Nephron (organoid): ENCODE results near the gene TIE1.

ENCODE experiments used
- H3K27ac Mint-ChIP-seq, 3 experiments: 2 replicates each; pipeline ENCODE4 v1.8.0; 2020; ENCODE audit warnings: mixed read lengths in 3 of 3, mild to moderate bottlenecking in 2 of 3, moderate library complexity in 1 of 3
- H3K27me3 Mint-ChIP-seq: 2 replicates; pipeline ENCODE4 v1.8.0; 2021; ENCODE audit warnings: low read depth, mild to moderate bottlenecking, moderate library complexity, mixed read lengths
- H3K36me3 Mint-ChIP-seq: 2 replicates; pipeline ENCODE4 v1.8.0; 2020; ENCODE audit warnings: low read depth, mixed read lengths
- H3K4me1 Mint-ChIP-seq: 2 replicates; pipeline ENCODE4 v1.8.0; 2020; ENCODE audit warnings: mixed read lengths
- H3K4me3 Mint-ChIP-seq, 3 experiments: 2 replicates each; pipeline ENCODE4 v1.8.0; 2020; ENCODE audit warnings: mild to moderate bottlenecking in 3 of 3, mixed read lengths in 3 of 3, moderate library complexity in 2 of 3
- H3K9me3 Mint-ChIP-seq: 2 replicates; pipeline ENCODE4 v1.8.0; 2020; ENCODE audit warnings: mixed read lengths
- CTCF ChIP-seq, 3 experiments: fragments of 200-600 bp; sonication (generic); IDR thresholded peaks; one replicate each; pipeline ENCODE4 v1.5.0; 2021; ENCODE audit warnings: antibody characterized with exemption in 3 of 3; ENCODE audit not compliant: unreplicated experiment in 3 of 3

TIE1 gene

GRCh38 chr1:43354471-43354870 is 53.7 kb downstream of the TIE1 start:
- Mint-ChIP-seq H3K27ac (no peak overlapping the region), H3K4me1 (peaks cover 22% of the 10 kb centered on the region), H3K27me3 (peaks cover 9% of the 10 kb centered on the region), H3K4me3 (peak overlapping the region in 1 of 3 experiments; percentile 17), H3K9me3 (no peaks in the 10 kb centered on the region), H3K36me3 (no peaks in the 10 kb centered on the region)
- TF ChIP-seq CTCF (IDR thresholded peaks at IDR 0.05; ENCODE audit: unreplicated experiment in 3 of 3), result no peak

GRCh38 chr1:43354936-43355335 is 54.2 kb downstream of the TIE1 start:
- Mint-ChIP-seq H3K27ac (no peak overlapping the region), H3K4me1 (peaks cover 22% of the 10 kb centered on the region), H3K36me3 (peaks cover 3% of the 10 kb centered on the region), H3K4me3 (no peak overlapping the region), H3K9me3 (no peaks in the 10 kb centered on the region), H3K27me3 (peaks cover 6% of the 10 kb centered on the region)
- no peak for TF ChIP-seq CTCF (IDR thresholded peaks at IDR 0.05; ENCODE audit: unreplicated experiment in 3 of 3)

GRCh38 chr1:43357251-43357650 is 56.5 kb downstream of the TIE1 start:
- no peak for TF ChIP-seq CTCF (IDR thresholded peaks at IDR 0.05; ENCODE audit: unreplicated experiment in 3 of 3)
- Mint-ChIP-seq H3K36me3 (peaks cover 21% of the 10 kb centered on the region), H3K9me3 (no peaks in the 10 kb centered on the region), H3K27ac (no peak overlapping the region), H3K4me1 (peaks cover 39% of the 10 kb centered on the region), H3K4me3 (peak overlapping the region; percentile 7 to 58 (median 42)), H3K27me3 (no peaks in the 10 kb centered on the region)

GRCh38 chr1:43358121-43358745 is 57.5 kb downstream of the TIE1 start:
- peak; percentile 27 to 50 (median 37) for TF ChIP-seq CTCF (IDR thresholded peaks at IDR 0.05; ENCODE audit: unreplicated experiment in 3 of 3)
- H3K27me3 Mint-ChIP-seq, result no peaks in the 10 kb centered on the region
- H3K4me3 Mint-ChIP-seq, result peak overlapping the region; percentile 91 to 95 (median 94)
- peaks cover 39% of the 10 kb centered on the region for H3K4me1 Mint-ChIP-seq
- no peaks in the 10 kb centered on the region for H3K9me3 Mint-ChIP-seq
- peak overlapping the region; percentile 87 to 98 (median 95) for H3K27ac Mint-ChIP-seq
- H3K36me3 Mint-ChIP-seq, result peaks cover 28% of the 10 kb centered on the region

- no peaks in the 10 kb centered on the region for H3K27me3 Mint-ChIP-seq
- H3K27ac Mint-ChIP-seq, result peak within 1 kb of the TSS; percentile 87 to 98 (median 95)
- H3K36me3 Mint-ChIP-seq, result peaks cover 36% of the 10 kb centered on the region
- H3K9me3 Mint-ChIP-seq, result no peaks in the 10 kb centered on the region
- peak within 1 kb of the TSS; percentile 91 to 95 (median 94) for H3K4me3 Mint-ChIP-seq
- H3K4me1 Mint-ChIP-seq, result peaks cover 39% of the 10 kb centered on the region
- no peak for TF ChIP-seq CTCF (IDR thresholded peaks at IDR 0.05; ENCODE audit: unreplicated experiment in 3 of 3)
These were observed 58.2 kb downstream of the TIE1 start, which contains the start of gene CDC20 for GRCh38 chr1:43358746-43359693. Gene CDC20 (plus strand): TSS chr1:43358981. CDS start chr1:43359216, 235 bp downstream.
